ENCODE measurements around the gene TATDN3.

DNA sequence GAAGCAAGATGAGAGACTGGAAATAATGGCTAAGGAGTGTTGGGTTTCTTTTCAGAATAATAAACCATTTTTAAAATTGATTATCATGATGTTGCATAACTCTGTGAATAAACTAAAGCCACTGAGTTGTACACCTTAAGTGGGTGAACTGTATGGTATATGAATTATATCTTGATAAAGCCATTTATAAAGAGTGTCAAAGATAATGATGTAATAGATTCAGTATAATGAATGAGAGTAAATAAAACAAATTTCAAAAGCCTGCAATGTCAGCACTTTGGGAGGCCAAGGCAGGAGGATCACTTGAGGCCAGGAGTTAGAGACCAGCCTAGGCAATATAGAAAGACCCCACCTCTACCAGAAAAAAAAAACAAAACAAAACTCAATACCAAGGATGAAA, 16.5 kb upstream of the TATDN3 start:
- TF ChIP-seq, protein P1, sequence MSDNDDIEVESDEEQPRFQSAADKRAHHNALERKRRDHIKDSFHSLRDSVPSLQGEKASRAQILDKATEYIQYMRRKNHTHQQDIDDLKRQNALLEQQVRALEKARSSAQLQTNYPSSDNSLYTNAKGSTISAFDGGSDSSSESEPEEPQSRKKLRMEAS (IDR thresholded peaks at IDR 0.05; ENCODE audit: low read depth, low read length), result no peak
- TF ChIP-seq, protein P2, sequence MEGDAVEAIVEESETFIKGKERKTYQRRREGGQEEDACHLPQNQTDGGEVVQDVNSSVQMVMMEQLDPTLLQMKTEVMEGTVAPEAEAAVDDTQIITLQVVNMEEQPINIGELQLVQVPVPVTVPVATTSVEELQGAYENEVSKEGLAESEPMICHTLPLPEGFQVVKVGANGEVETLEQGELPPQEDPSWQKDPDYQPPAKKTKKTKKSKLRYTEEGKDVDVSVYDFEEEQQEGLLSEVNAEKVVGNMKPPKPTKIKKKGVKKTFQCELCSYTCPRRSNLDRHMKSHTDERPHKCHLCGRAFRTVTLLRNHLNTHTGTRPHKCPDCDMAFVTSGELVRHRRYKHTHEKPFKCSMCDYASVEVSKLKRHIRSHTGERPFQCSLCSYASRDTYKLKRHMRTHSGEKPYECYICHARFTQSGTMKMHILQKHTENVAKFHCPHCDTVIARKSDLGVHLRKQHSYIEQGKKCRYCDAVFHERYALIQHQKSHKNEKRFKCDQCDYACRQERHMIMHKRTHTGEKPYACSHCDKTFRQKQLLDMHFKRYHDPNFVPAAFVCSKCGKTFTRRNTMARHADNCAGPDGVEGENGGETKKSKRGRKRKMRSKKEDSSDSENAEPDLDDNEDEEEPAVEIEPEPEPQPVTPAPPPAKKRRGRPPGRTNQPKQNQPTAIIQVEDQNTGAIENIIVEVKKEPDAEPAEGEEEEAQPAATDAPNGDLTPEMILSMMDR (IDR thresholded peaks at IDR 0.05; ENCODE audit: low read depth, low read length), result no peak
- TF ChIP-seq POLR2A (IDR thresholded peaks at IDR 0.05; ENCODE audit: extremely low read depth, insufficient read length) (no peak), MYC (IDR thresholded peaks at IDR 0.05; ENCODE audit: low read depth, low read length) (no peak)

Data from NB4 (cell line).